Endothelial cell of umbilical vein (primary cell): Measurements from ENCODE around the gene DTX2.
"Not testable (repeated sequence)": the region's sequence is repeated elsewhere in the genome, so short reads cannot be mapped to it uniquely, and the experiment has no call there.

Source experiments
- EZH2 ChIP-seq: IDR thresholded peaks from 2 replicates; pipeline ENCODE4 v1.6.1; 2012; ENCODE audit warnings: borderline replicate concordance, low read depth, mild to moderate bottlenecking, moderate library complexity, low read length, inconsistent platforms; ENCODE audit not compliant: severe bottlenecking
- POLR2A ChIP-seq: IDR thresholded peaks from 2 replicates; pipeline ENCODE4 v1.6.1; 2012; ENCODE audit warnings: low read depth, mild to moderate bottlenecking, control low read depth, low read length
- TF ChIP-seq, protein P1 (sequence below), 2 donors: IDR thresholded peaks; 1 replicate in 1 of 2; 2 replicates in 1 of 2; pipeline ENCODE4 v1.5.1; 2011; ENCODE audit warnings: low read length in 2 of 2, mild to moderate bottlenecking in 2 of 2, moderate library complexity in 2 of 2, control low read depth in 1 of 2, inconsistent platforms in 1 of 2, low read depth in 1 of 2; ENCODE audit not compliant: insufficient read depth in 1 of 2; ENCODE audit errors: extremely low read depth in 1 of 2

DNA sequence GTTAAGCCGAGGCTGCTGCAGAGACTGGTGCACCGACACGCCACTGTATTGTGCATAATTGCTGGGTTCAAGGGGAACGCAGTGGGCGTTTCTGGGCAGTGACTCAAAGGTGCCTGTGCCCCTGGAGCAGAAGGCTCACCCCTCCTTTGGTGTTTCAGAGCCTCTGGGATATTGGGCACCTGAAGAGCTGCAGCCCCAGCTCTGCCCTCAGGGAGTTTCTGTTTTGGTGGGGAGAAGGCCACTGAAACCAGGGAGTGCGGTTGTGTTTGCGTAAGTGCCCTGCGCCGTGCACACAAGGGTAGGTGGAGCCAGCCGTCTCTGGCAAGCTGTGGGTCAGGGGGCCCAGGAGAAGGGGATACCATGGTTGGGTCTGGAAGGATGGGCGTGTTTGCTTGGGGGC lies 14.8 kb downstream of the DTX2 start:
- TF ChIP-seq EZH2, POLR2A: not testable (repeated sequence)
- TF ChIP-seq, protein P1, sequence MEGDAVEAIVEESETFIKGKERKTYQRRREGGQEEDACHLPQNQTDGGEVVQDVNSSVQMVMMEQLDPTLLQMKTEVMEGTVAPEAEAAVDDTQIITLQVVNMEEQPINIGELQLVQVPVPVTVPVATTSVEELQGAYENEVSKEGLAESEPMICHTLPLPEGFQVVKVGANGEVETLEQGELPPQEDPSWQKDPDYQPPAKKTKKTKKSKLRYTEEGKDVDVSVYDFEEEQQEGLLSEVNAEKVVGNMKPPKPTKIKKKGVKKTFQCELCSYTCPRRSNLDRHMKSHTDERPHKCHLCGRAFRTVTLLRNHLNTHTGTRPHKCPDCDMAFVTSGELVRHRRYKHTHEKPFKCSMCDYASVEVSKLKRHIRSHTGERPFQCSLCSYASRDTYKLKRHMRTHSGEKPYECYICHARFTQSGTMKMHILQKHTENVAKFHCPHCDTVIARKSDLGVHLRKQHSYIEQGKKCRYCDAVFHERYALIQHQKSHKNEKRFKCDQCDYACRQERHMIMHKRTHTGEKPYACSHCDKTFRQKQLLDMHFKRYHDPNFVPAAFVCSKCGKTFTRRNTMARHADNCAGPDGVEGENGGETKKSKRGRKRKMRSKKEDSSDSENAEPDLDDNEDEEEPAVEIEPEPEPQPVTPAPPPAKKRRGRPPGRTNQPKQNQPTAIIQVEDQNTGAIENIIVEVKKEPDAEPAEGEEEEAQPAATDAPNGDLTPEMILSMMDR (IDR thresholded peaks at IDR 0.05; ENCODE audit: extremely low read depth in 1 of 2, insufficient read depth in 1 of 2, low read depth in 1 of 2, low read length in 2 of 2), result not testable (repeated sequence)
